Left ventricle myocardium inferior (tissue), 1 donor: ENCODE data around the gene ADNP. TPM values are rescaled to one million over a fixed set of nuclear protein-coding genes. Genes with fewer than 3 reads are reported as not detected.
A peak's percentile ranks its signal among the peaks of the same experiment; 100 is the strongest.

ENCODE experiments used
- DNase-seq: peaks from one replicate; pipeline ENCODE4 v3.0.0-alpha.2; 2020
- H3K27ac ChIP-seq: fragments of 200-600 bp; replicated peaks from 2 replicates; pipeline ENCODE4 v1.8.0; 2021
- H3K27me3 ChIP-seq: fragments of 200-600 bp; 2 replicates; pipeline ENCODE4 v1.8.0; 2021; ENCODE audit warnings: low read depth
- H3K36me3 ChIP-seq: fragments of 200-600 bp; 2 replicates; pipeline ENCODE4 v1.8.0; 2021
- H3K4me1 ChIP-seq: fragments of 200-600 bp; 2 replicates; pipeline ENCODE4 v1.8.0; 2021
- H3K4me3 ChIP-seq: fragments of 200-600 bp; 2 replicates; pipeline ENCODE4 v1.8.0; 2021; ENCODE audit warnings: mild to moderate bottlenecking, moderate library complexity
- H3K9me3 ChIP-seq: fragments of 200-600 bp; replicated peaks from 2 replicates; pipeline ENCODE4 v1.8.0; 2021
- CTCF ChIP-seq: fragments of 200-600 bp; IDR thresholded peaks from 2 replicates; pipeline ENCODE4 v1.8.0; 2021; ENCODE audit warnings: antibody characterized with exemption, mild to moderate bottlenecking, borderline replicate concordance
- intact Hi-C: fragments of 100-400 bp; cut with micrococcal nuclease; formaldehyde crosslinking; loops from one replicate; pipeline ENCODE4 v1.11.0; 2022
- total RNA-seq: library from RNA; stranded (reverse); fragmentation: NEBNext Ultra II Directional; extraction: Animal tissue kit (Norgen Biotek cat#: 25700); gene quantifications from one replicate; pipeline ENCODE4 v1.2.1, GENCODE V29; 2021
- donor health status: DM: no; HTN: yes; CAD: no; lungs with severe emphysema.

The ADNP gene
- total RNA-seq, 1 donor from 2014 or later: 27.3 TPM

GRCh38 chr20:50958615-50959542 lies 27.6 kb upstream of the ADNP start, which contains the start of gene MOCS3:
TSS of gene MOCS3 (plus strand) at chr20:50958818. CDS start at chr20:50958843, 25 bp downstream.
- Histone ChIP-seq H3K4me3 (peak within 1 kb of the TSS; percentile 96), H3K36me3 (peaks cover 28% of the 10 kb centered on the region), H3K27ac (peak within 1 kb of the TSS; percentile 96), H3K27me3 (no peaks in the 10 kb centered on the region), H3K9me3 (peaks cover 3% of the 10 kb centered on the region), H3K4me1 (peaks cover 69% of the 10 kb centered on the region)
- peak; percentile 69 for DNase-seq
- no peak for TF ChIP-seq CTCF
- intact Hi-C loops: no loop called here

GRCh38 chr20:50957798-50958614 lies 26.8 kb upstream of the ADNP start, which contains the start of gene DPM1:
TSS of gene DPM1 (minus strand) at chr20:50958532. CDS start at chr20:50958523, 9 bp downstream.
- Histone ChIP-seq H3K4me3 (peak within 1 kb of the TSS; percentile 96), H3K36me3 (peaks cover 36% of the 10 kb centered on the region), H3K4me1 (peaks cover 73% of the 10 kb centered on the region), H3K27me3 (no peaks in the 10 kb centered on the region), H3K9me3 (peaks cover 3% of the 10 kb centered on the region), H3K27ac (peak within 1 kb of the TSS; percentile 96)
- intact Hi-C loops: no loop called here
- peak; percentile 86 for DNase-seq
- TF ChIP-seq CTCF: no peak

GRCh38 chr20:50957276-50957675 lies 26.0 kb upstream of the ADNP start:
- no peak for DNase-seq
- Histone ChIP-seq H3K4me3 (peak overlapping the region; percentile 96), H3K27me3 (no peaks in the 10 kb centered on the region), H3K27ac (peak overlapping the region; percentile 96), H3K9me3 (peaks cover 2% of the 10 kb centered on the region), H3K4me1 (peaks cover 73% of the 10 kb centered on the region), H3K36me3 (peaks cover 39% of the 10 kb centered on the region)
- intact Hi-C loops: no loop called here
- no peak for TF ChIP-seq CTCF

GRCh38 chr20:50953821-50954220 lies 22.6 kb upstream of the ADNP start:
- intact Hi-C loops: no loop called here
- Histone ChIP-seq H3K36me3 (peaks cover 58% of the 10 kb centered on the region), H3K4me3 (no peak overlapping the region), H3K27me3 (no peaks in the 10 kb centered on the region), H3K9me3 (no peaks in the 10 kb centered on the region), H3K4me1 (peaks cover 53% of the 10 kb centered on the region), H3K27ac (no peak overlapping the region)
- TF ChIP-seq CTCF: no peak
- no peak for DNase-seq

GRCh38 chr20:50953196-50953595 lies 22.0 kb upstream of the ADNP start:
- Histone ChIP-seq H3K27me3 (no peaks in the 10 kb centered on the region), H3K9me3 (no peaks in the 10 kb centered on the region), H3K27ac (no peak overlapping the region), H3K4me3 (no peak overlapping the region), H3K4me1 (peaks cover 54% of the 10 kb centered on the region), H3K36me3 (peaks cover 64% of the 10 kb centered on the region)
- intact Hi-C loops: no loop called here
- no peak for DNase-seq
- no peak for TF ChIP-seq CTCF
